Activated CD4-positive, CD25-positive, alpha-beta regulatory T cell treated with anti-CD3 and anti-CD28 coated beads, Interleukin-2, amount 50 U/mL, for 16 hours (primary cell): ENCODE results near the gene RBMX.
"Not testable (repeated sequence)": the region's sequence is repeated elsewhere in the genome, so short reads cannot be mapped to it uniquely, and the experiment has no call there.

Source experiments
- DNase-seq: peaks from one replicate; pipeline ENCODE4 v3.0.0-alpha.2; 2020; ENCODE audit warnings: low read depth, low spot score

Gene RBMX

DNA sequence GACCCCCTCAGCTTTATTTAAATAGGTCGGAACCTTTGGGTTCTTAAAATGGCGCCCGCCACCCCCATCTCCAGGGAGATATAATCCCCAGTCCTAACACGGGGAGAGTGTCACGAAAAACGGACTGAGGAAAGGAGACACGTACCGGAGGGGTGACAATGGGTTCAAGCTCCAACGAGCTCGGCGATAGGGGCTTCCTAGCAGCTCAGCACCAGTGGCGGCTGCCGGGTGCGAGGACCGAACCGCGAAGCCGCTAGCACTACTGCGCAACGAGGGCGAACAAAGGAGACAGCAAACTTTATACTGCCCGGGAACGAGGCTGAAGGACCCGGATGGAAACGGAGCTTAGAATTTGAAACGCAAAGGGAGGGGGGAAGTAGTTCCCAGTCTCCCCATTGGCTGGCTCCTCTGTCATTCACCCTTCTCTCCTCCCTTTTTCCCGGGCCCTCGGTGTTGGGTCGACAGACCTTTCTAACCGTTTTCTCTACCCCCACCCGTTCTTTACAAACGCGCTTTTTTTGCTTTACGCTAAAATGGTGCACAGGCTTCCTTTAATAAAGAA is at the start of gene RBMX:
Gene RBMX (minus strand): TSS at position 274 of the 562 bp plus-strand sequence. CDS start 1,298 bp downstream, outside the sequence.
- peak; percentile 76 for DNase-seq

DNA sequence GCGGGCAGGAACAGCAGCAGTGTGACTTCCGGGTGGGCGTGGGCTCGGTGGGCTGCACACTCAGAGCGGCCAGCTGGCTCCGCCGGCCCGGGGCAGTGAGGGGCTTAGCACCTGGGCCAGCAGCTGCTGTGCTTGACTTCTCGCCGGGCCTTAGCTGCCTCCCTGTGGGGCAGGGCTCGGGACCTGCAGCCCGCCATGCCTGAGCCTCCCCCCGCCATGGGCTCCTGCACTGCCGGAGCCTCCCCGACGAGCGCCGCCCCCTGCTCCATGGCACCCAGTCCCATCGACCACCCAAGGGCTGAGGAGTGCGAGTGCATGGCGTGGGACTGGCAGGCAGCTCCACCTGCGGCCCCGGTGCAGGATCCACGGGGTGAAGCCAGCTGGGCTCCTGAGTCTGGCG is 40.9 kb upstream of the RBMX start:
- DNase-seq, result not testable (repeated sequence)

DNA sequence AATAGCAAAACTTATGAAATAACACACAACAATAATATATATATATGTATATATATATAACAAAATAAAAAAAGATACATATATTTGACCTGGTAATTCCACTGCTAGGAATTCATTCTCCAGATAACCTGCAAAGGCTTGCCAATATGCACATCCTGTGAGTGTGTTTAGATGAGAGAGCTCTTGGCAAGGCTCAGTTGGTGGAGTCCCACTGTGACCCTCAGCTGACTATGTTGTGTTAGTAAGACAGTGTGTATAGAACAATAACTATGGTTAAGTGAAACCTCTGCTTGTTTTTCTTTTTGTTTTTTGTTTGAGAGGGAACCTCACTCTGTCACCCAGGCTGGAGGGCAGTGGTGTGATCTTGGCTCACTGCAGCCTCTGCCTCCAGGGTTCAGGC is 39.5 kb upstream of the RBMX start:
- no peak for DNase-seq

GRCh38 chrX:136916827-136917226 is 36.3 kb upstream of the RBMX start:
- DNase-seq, result no peak

DNA sequence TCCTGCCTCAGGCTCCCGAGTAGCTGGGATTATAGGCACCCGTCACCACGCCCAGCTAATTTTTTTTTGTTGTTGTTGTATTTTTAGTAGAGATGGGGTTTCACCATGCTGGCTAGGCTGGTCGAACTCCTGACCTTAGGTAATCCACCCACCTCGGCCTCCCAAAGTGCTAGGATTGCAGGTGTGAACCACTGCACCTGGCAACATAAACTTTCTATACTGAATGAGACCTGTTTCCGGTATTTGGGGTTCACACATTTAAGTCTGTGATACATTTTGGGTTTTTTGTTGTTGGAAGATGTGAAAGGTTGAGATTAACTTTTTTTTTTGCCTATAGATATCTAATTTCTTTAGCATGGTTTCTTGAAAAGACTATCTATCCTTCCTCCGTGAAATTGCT is 31.1 kb upstream of the RBMX start:
- DNase-seq, result not testable (repeated sequence)

DNA sequence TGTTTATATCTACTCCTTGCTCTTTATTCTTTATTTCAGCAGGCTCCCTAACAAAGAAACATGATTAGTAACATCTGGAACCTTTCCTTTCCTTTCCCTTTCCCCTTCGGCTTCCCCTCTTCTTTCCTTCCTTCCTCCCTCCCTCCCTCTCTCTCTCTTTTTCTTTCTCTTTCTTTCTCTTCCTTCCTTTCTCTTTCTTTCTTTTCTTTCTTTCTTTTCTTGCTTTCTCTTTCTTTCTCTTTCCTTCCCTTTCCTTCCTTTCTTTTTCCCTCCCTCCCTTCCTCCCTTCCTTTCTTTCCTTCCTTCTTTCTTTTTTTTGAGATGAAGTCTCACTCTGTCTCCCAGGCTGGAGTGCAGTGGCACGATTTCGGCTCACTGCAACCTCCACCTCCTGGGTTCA is 30.7 kb upstream of the RBMX start:
- no peak for DNase-seq

- DNase-seq, result no peak
These were observed 30.1 kb upstream of the RBMX start for GRCh38 chrX:136910565-136911035.

GRCh38 chrX:136909706-136910564 is 29.4 kb upstream of the RBMX start:
- DNase-seq, result peak; percentile 22

DNA sequence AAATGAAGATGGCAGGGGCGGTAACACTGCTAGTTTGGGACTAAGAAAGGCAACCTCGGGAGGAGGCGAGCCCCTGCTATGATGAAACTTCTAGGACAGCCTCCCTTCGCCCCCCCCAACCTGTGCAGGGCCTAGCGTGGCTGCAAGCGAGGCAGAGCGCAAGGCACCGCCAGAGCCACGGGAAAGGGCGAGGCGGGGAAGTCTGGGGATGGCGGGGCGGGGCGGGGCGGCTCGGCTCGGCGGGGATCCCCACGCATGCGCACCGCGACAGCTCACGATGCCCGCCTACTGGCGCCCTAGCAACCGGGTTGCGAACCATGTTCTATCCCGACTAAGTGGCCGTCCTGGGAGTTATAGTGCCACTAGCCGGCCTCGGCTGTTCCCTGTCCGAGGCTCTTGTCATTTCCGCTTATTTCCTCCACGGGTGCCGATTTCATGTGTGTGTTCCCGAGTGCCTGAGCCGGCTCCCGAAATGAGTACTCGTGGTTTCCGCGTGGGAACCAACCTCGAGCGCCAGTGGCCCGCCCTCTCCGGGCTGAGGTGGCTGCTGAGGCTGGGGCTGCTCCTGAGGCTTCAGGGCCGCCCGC is 28.7 kb upstream of the RBMX start:
- peak; percentile 38 for DNase-seq

DNA sequence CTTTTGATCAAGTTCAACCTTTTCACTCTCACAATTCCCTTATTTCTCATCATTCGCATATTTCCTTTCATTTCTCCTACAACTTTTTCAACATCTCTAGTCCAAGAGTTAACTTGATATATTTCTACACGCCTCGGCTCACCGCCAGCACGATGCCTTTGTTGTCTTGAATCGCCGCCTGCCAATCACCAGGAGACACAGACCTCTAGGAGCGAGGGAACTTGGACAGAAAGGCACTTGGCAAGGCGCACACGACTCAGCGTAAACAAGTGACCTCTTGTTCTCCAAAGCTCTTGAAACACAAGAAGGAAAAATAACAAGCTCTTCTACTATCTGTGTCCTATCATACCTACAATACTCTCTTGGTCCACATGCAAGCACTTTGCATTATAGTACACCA is 27.1 kb upstream of the RBMX start:
- DNase-seq, result no peak

- no peak for DNase-seq
These were observed 26.5 kb upstream of the RBMX start for GRCh38 chrX:136906921-136907510.

DNA sequence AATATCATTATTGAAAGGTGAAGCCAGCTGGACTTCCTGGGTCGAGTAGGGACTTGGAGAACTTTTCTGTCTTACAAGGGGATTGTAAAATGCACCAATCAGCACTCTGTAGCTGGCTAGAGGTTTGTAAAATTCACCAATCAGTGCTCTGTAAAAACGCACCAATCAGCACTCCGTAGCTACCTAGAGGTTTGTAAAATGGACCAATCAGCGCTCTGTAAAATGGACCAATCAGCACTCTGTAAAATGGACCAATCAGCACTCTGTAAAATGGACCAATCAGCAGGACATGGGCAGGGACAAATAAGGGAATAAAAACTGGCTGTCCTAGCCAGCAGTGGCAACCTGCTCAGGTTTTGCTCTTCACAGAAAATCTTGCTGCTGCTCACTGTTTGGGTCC is 23.5 kb upstream of the RBMX start:
- not testable (repeated sequence) for DNase-seq

DNA sequence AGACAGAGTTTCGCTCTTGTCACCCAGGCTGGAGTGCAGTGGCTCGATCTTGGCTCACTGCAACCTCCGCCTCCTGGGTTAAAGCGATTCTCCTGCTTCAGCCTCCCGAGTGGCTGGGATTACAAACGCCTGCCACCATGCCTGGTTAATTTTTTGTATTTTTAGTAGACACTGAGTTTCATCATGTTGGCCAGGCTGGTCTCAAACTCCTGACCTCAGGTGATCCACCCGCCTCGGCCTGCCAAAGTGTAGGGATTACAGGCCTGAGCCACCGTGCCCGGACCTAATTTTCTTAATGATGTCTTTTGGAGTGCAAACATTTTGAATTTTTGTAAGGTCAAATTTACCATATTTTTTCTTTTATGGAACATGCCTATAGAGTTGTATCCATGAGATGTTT is 19.5 kb upstream of the RBMX start:
- DNase-seq, result not testable (repeated sequence)

- no peak for DNase-seq
These were observed 18.7 kb upstream of the RBMX start for GRCh38 chrX:136899221-136899620.

- DNase-seq, result not testable (repeated sequence)
These were observed 18.2 kb upstream of the RBMX start for GRCh38 chrX:136898752-136899151.

GRCh38 chrX:136896121-136896914 is 15.8 kb upstream of the RBMX start:
- DNase-seq, result no peak

- no peak for DNase-seq
These were observed 11.9 kb upstream of the RBMX start for GRCh38 chrX:136892412-136892811.

- not testable (repeated sequence) for DNase-seq
These were observed 10.1 kb upstream of the RBMX start for GRCh38 chrX:136890596-136890995.

GRCh38 chrX:136889269-136889668 is 8.7 kb upstream of the RBMX start:
- DNase-seq, result no peak

GRCh38 chrX:136880003-136880451 is 498 bp downstream of the RBMX start:
- peak; percentile 2 for DNase-seq

GRCh38 chrX:136879001-136879687 is 1.4 kb downstream of the RBMX start:
- DNase-seq, result no peak
